DND-41 (cell line): ENCODE measurements around the gene IFITM5.

ENCODE experiments used
- ATAC-seq: fragments of 200-7000 bp; cut with Tn5 transposase; 3 replicates; pipeline ENCODE4 v1.9.1; 2021; ENCODE audit warnings: low read depth; ENCODE audit not compliant: insufficient read depth
- DNase-seq: peaks from one replicate; pipeline ENCODE4 v3.0.0-alpha.2; 2020
- H2AFZ ChIP-seq: 2 replicates; pipeline ENCODE4 v1.6.0; 2012; ENCODE audit warnings: low read depth, low read length
- H3K27ac ChIP-seq: 2 replicates; pipeline ENCODE4 v1.5.1; 2012; ENCODE audit warnings: low read length, inconsistent platforms
- H3K27me3 ChIP-seq: fragments of 200-600 bp; sonication (generic); 2 replicates; pipeline ENCODE4 v1.6.0; 2012; ENCODE audit warnings: low read length, mild to moderate bottlenecking, inconsistent platforms; ENCODE audit not compliant: insufficient read depth, poor library complexity
- H3K36me3 ChIP-seq: 2 replicates; pipeline ENCODE4 v1.5.1; 2012; ENCODE audit warnings: low read length, inconsistent platforms; ENCODE audit not compliant: insufficient read depth
- H3K4me1 ChIP-seq: 2 replicates; pipeline ENCODE4 v1.5.1; 2012; ENCODE audit warnings: mild to moderate bottlenecking, low read length; ENCODE audit not compliant: insufficient read depth
- H3K4me2 ChIP-seq: 2 replicates; pipeline ENCODE4 v1.6.0; 2012; ENCODE audit warnings: mild to moderate bottlenecking, moderate library complexity, low read length, inconsistent platforms; ENCODE audit not compliant: insufficient read depth
- H3K4me3 ChIP-seq, 2 experiments: fragments of 200-600 bp in 1 of 2; shearing (Covaris generic) in 1 of 2; 2 replicates each; pipeline ENCODE4 v1.5.1; 2012 to 2016; ENCODE audit warnings: inconsistent platforms in 2 of 2, low read length in 2 of 2, mild to moderate bottlenecking in 2 of 2, low read depth in 1 of 2, moderate library complexity in 1 of 2
- H3K79me2 ChIP-seq: 2 replicates; pipeline ENCODE4 v1.6.0; 2012; ENCODE audit warnings: low read length, inconsistent platforms; ENCODE audit not compliant: insufficient read depth
- H3K9ac ChIP-seq: 2 replicates; pipeline ENCODE4 v1.6.0; 2012; ENCODE audit warnings: low read depth, mild to moderate bottlenecking, inconsistent platforms, low read length, moderate library complexity
- H3K9me3 ChIP-seq: 2 replicates; pipeline ENCODE4 v1.5.1; 2012; ENCODE audit warnings: low read length, moderate library complexity, mild to moderate bottlenecking, inconsistent platforms; ENCODE audit not compliant: insufficient read depth, severe bottlenecking
- H4K20me1 ChIP-seq: 2 replicates; pipeline ENCODE4 v1.6.0; 2012; ENCODE audit warnings: low read length; ENCODE audit not compliant: insufficient read depth
- EZH2 ChIP-seq: IDR thresholded peaks from 3 replicates; pipeline ENCODE4 v1.6.1; 2012; ENCODE audit warnings: borderline replicate concordance, low read depth, mild to moderate bottlenecking, moderate library complexity, low read length, inconsistent platforms; ENCODE audit not compliant: severe bottlenecking
- TF ChIP-seq, protein P1 (sequence below): IDR thresholded peaks from 2 replicates; pipeline ENCODE4 v1.5.1; 2012; ENCODE audit warnings: borderline replicate concordance, low read length, moderate library complexity, mild to moderate bottlenecking; ENCODE audit not compliant: poor library complexity, severe bottlenecking; ENCODE audit errors: extremely low read depth

Gene IFITM5

GRCh38 chr11:250274-250673 is 49.1 kb downstream of the IFITM5 start:
- peaks cover 5% of the 10 kb centered on the region; the same call in 1 of the 2 replicates for H4K20me1 ChIP-seq
- no peaks in the 10 kb centered on the region for H3K4me1 ChIP-seq
- ATAC-seq = no peak
- H3K27ac ChIP-seq = 0 out of 2 replicates have a peak overlapping the region, but pooled peaks have one; percentile 2
- H3K4me3 ChIP-seq = no peak overlapping the region
- no peak for TF ChIP-seq EZH2
- TF ChIP-seq, protein P1, sequence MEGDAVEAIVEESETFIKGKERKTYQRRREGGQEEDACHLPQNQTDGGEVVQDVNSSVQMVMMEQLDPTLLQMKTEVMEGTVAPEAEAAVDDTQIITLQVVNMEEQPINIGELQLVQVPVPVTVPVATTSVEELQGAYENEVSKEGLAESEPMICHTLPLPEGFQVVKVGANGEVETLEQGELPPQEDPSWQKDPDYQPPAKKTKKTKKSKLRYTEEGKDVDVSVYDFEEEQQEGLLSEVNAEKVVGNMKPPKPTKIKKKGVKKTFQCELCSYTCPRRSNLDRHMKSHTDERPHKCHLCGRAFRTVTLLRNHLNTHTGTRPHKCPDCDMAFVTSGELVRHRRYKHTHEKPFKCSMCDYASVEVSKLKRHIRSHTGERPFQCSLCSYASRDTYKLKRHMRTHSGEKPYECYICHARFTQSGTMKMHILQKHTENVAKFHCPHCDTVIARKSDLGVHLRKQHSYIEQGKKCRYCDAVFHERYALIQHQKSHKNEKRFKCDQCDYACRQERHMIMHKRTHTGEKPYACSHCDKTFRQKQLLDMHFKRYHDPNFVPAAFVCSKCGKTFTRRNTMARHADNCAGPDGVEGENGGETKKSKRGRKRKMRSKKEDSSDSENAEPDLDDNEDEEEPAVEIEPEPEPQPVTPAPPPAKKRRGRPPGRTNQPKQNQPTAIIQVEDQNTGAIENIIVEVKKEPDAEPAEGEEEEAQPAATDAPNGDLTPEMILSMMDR = no peak
- no peaks in the 10 kb centered on the region for H3K9me3 ChIP-seq
- H2AFZ ChIP-seq = no peak overlapping the region
- H3K36me3 ChIP-seq = peaks cover 86% of the 10 kb centered on the region
- H3K27me3 ChIP-seq = no peaks in the 10 kb centered on the region
- no peak for DNase-seq
- no peak overlapping the region for H3K4me2 ChIP-seq
- no peak overlapping the region for H3K9ac ChIP-seq
- H3K79me2 ChIP-seq = 0 out of 2 replicates have a peak, but pooled peaks cover 2% of the 10 kb centered on the region

DNA sequence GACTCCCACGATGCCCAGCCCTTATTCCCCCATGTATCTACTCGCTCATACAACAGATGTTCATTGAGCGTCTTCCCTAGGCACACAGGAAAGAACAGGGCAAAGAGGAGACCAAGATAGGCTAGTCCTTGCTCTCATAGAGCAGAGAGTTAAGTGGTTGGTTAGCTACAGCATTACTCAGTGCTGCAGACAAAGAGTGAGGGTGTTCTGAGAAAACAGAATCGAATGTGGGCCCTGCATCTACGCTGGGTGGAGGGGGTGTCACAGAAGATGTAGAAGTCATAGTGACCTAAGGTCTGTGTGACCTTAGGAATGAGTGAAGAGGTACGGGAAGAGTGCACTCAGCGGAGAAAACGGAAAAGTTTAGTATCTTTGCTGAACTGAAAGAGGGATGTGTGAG is 50.3 kb downstream of the IFITM5 start:
- peaks cover 98% of the 10 kb centered on the region for H3K36me3 ChIP-seq
- H3K79me2 ChIP-seq = 0 out of 2 replicates have a peak, but pooled peaks cover 2% of the 10 kb centered on the region
- no peak overlapping the region for H3K9ac ChIP-seq
- ATAC-seq (no peak), DNase-seq (no peak)
- no peak overlapping the region for H3K27ac ChIP-seq
- no peak overlapping the region for H3K4me3 ChIP-seq
- H3K4me1 ChIP-seq = no peaks in the 10 kb centered on the region
- no peak overlapping the region for H3K4me2 ChIP-seq
- no peaks in the 10 kb centered on the region for H3K27me3 ChIP-seq
- H4K20me1 ChIP-seq = peaks cover 5% of the 10 kb centered on the region; the same call in 1 of the 2 replicates
- H3K9me3 ChIP-seq = no peaks in the 10 kb centered on the region
- TF ChIP-seq, protein P1 = no peak
- TF ChIP-seq EZH2 = no peak
- no peak overlapping the region for H2AFZ ChIP-seq
